Fibroblast of pulmonary artery (primary cell): Measurements from ENCODE around the gene TUBGCP6.

Source experiments
- DNase-seq: peaks from one replicate; pipeline ENCODE4 v3.0.0-alpha.2; 2010; ENCODE audit warnings: low read depth
- H3K4me3 ChIP-seq: replicated peaks from 2 replicates; pipeline ENCODE4 v1.5.1; 2011; ENCODE audit warnings: low read depth, mild to moderate bottlenecking, control low read depth, low read length, moderate library complexity
- TF ChIP-seq, protein P1 (sequence below): IDR thresholded peaks from 2 replicates; pipeline ENCODE4 v1.5.1; 2011; ENCODE audit warnings: mild to moderate bottlenecking, control low read depth, low read length, inconsistent platforms; ENCODE audit errors: missing control alignments

TUBGCP6 gene

DNA sequence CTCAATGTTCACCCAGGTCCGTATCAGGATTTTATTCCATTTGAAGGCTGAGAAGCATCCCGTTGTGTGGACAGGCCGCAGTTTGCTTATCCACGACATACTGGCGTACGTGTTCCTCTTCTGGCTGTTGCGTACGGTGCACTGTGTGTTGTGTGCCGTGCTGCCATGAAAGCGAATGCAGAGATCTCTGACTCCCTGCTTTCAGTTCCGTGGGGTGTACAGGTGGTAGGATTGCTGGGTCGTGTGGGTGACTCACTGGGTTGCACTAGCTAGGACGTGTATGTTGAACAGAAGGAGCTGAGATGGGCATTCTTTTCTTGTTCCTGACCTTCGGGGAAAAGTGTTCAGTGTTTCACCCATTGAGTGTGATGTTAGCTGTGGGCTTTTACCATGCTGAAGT, 33.7 kb downstream of the TUBGCP6 start:
- H3K4me3 ChIP-seq = no peak overlapping the region
- no peak for DNase-seq
- TF ChIP-seq, protein P1, sequence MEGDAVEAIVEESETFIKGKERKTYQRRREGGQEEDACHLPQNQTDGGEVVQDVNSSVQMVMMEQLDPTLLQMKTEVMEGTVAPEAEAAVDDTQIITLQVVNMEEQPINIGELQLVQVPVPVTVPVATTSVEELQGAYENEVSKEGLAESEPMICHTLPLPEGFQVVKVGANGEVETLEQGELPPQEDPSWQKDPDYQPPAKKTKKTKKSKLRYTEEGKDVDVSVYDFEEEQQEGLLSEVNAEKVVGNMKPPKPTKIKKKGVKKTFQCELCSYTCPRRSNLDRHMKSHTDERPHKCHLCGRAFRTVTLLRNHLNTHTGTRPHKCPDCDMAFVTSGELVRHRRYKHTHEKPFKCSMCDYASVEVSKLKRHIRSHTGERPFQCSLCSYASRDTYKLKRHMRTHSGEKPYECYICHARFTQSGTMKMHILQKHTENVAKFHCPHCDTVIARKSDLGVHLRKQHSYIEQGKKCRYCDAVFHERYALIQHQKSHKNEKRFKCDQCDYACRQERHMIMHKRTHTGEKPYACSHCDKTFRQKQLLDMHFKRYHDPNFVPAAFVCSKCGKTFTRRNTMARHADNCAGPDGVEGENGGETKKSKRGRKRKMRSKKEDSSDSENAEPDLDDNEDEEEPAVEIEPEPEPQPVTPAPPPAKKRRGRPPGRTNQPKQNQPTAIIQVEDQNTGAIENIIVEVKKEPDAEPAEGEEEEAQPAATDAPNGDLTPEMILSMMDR = no peak

- TF ChIP-seq, protein P1 = no peak
- no peak overlapping the region for H3K4me3 ChIP-seq
- no peak for DNase-seq
These were observed 34.3 kb downstream of the TUBGCP6 start for GRCh38 chr22:50210378-50211139.

- peak; percentile 76 for DNase-seq
- H3K4me3 ChIP-seq = no peak overlapping the region
- TF ChIP-seq, protein P1 = peak; percentile 91
These were observed 34.9 kb downstream of the TUBGCP6 start for GRCh38 chr22:50209893-50210292.

GRCh38 chr22:50208939-50209892, 35.6 kb downstream of the TUBGCP6 start:
- no peak overlapping the region for H3K4me3 ChIP-seq
- DNase-seq = no peak
- TF ChIP-seq, protein P1 = no peak

- H3K4me3 ChIP-seq = no peak overlapping the region
- DNase-seq = no peak
- TF ChIP-seq, protein P1 = no peak
These were observed 36.3 kb downstream of the TUBGCP6 start for GRCh38 chr22:50208430-50208938.

- H3K4me3 ChIP-seq = no peak overlapping the region
- no peak for DNase-seq
- TF ChIP-seq, protein P1 = no peak
These were observed 37.3 kb downstream of the TUBGCP6 start for GRCh38 chr22:50207383-50208140.
